GM23338 (cell line): ENCODE measurements around the gene RYR3. TPM values are rescaled to one million over a fixed set of nuclear protein-coding genes. Genes with fewer than 3 reads are reported as not detected.

Experiments used
- ATAC-seq: fragments of 200-7000 bp; cut with Tn5 transposase; 3 replicates; pipeline ENCODE4 v1.9.1; 2020
- DNase-seq: peaks from one replicate; pipeline ENCODE4 v3.0.0-alpha.2; 2015; ENCODE audit warnings: low spot score
- H2AFZ ChIP-seq: fragments of 200-600 bp; sonication (generic); 2 replicates; pipeline ENCODE4 v1.8.0; 2016; ENCODE audit warnings: antibody characterized with exemption, mild to moderate bottlenecking, moderate library complexity
- H3F3A ChIP-seq: fragments of 200-600 bp; sonication (generic); replicated peaks from 2 replicates; pipeline ENCODE4 v1.8.0; 2017; ENCODE audit warnings: antibody characterized with exemption, mixed run types, low read depth
- H3K27ac ChIP-seq: fragments of 200-600 bp; sonication (generic); 2 replicates; pipeline ENCODE4 v1.6.1; 2016; ENCODE audit warnings: low read depth
- H3K27me3 ChIP-seq: fragments of 200-600 bp; sonication (generic); 2 replicates; pipeline ENCODE4 v1.8.0; 2016; ENCODE audit warnings: mild to moderate bottlenecking, mixed run types, moderate library complexity; ENCODE audit not compliant: insufficient read depth
- H3K36me3 ChIP-seq: fragments of 200-600 bp; sonication (generic); 2 replicates; pipeline ENCODE4 v1.8.0; 2016; ENCODE audit warnings: mild to moderate bottlenecking; ENCODE audit not compliant: insufficient read depth
- H3K4me1 ChIP-seq: fragments of 200-600 bp; sonication (generic); 2 replicates; pipeline ENCODE4 v1.8.0; 2016; ENCODE audit warnings: mild to moderate bottlenecking, moderate library complexity; ENCODE audit not compliant: insufficient read depth
- H3K4me2 ChIP-seq: fragments of 200-600 bp; sonication (generic); 2 replicates; pipeline ENCODE4 v1.7.1; 2017; ENCODE audit warnings: mixed run types
- H3K4me3 ChIP-seq: fragments of 200-600 bp; sonication (generic); 2 replicates; pipeline ENCODE4 v1.6.1; 2016; ENCODE audit warnings: mixed run types
- H3K79me2 ChIP-seq: fragments of 200-600 bp; sonication (generic); replicated peaks from 2 replicates; pipeline ENCODE4 v1.8.0; 2017; ENCODE audit warnings: mild to moderate bottlenecking; ENCODE audit not compliant: insufficient read depth
- H3K9me2 ChIP-seq: fragments of 200-600 bp; sonication (generic); 2 replicates; pipeline ENCODE4 v1.8.0; 2017; ENCODE audit not compliant: insufficient read depth
- H4K20me1 ChIP-seq: fragments of 200-600 bp; sonication (generic); replicated peaks from 2 replicates; pipeline ENCODE4 v1.8.0; 2017; ENCODE audit warnings: mild to moderate bottlenecking; ENCODE audit not compliant: insufficient read depth
- H3K27ac Mint-ChIP-seq: 2 replicates; pipeline ENCODE4 v1.8.0; 2020; ENCODE audit warnings: inconsistent platforms, mild to moderate bottlenecking, moderate library complexity, mixed read lengths
- H3K27me3 Mint-ChIP-seq: 3 replicates; pipeline ENCODE4 v1.8.0; 2022; ENCODE audit warnings: low read depth, mild to moderate bottlenecking, moderate library complexity, mixed read lengths, inconsistent platforms; ENCODE audit not compliant: insufficient read depth, poor library complexity
- H3K36me3 Mint-ChIP-seq: 3 replicates; pipeline ENCODE4 v1.8.0; 2021; ENCODE audit warnings: low read depth, mild to moderate bottlenecking, inconsistent platforms, moderate library complexity, mixed read lengths
- H3K4me1 Mint-ChIP-seq: 3 replicates; pipeline ENCODE4 v1.8.0; 2020; ENCODE audit warnings: mild to moderate bottlenecking, inconsistent platforms, mixed read lengths
- H3K4me3 Mint-ChIP-seq: 3 replicates; pipeline ENCODE4 v1.8.0; 2021; ENCODE audit warnings: moderate library complexity, mild to moderate bottlenecking, inconsistent platforms, mixed read lengths
- H3K9me3 Mint-ChIP-seq: 3 replicates; pipeline ENCODE4 v1.8.0; 2020; ENCODE audit warnings: moderate library complexity, mild to moderate bottlenecking, inconsistent platforms, mixed read lengths
- CREB1 ChIP-seq: fragments of 250-450 bp; sonication (Bioruptor Pico); IDR thresholded peaks from 2 replicates; pipeline ENCODE4 v1.5.0; 2020; ENCODE audit warnings: low read depth, mild to moderate bottlenecking, moderate library complexity
- EZH2 ChIP-seq: fragments of 200-600 bp; sonication (generic); IDR thresholded peaks from one replicate; pipeline ENCODE4 v1.8.0; 2017; ENCODE audit warnings: antibody characterized with exemption, mild to moderate bottlenecking, low read depth; ENCODE audit not compliant: unreplicated experiment
- EZH2phosphoT487 ChIP-seq: fragments of 200-600 bp; sonication (generic); IDR thresholded peaks from one replicate; pipeline ENCODE4 v1.8.1; 2018; ENCODE audit warnings: antibody characterized with exemption; ENCODE audit not compliant: unreplicated experiment
- JUNB ChIP-seq: IDR thresholded peaks from one replicate; pipeline ENCODE4 v1.6.1; 2016; ENCODE audit warnings: antibody characterized with exemption; ENCODE audit not compliant: unreplicated experiment
- NANOG ChIP-seq: IDR thresholded peaks from 2 replicates; pipeline ENCODE4 v1.6.1; 2016; ENCODE audit warnings: antibody characterized with exemption, borderline replicate concordance
- POLR2AphosphoS5 ChIP-seq: IDR thresholded peaks from 2 replicates; pipeline ENCODE4 v1.6.1; 2016; ENCODE audit warnings: antibody characterized with exemption, low read depth
- STAT1 ChIP-seq: IDR thresholded peaks from one replicate; pipeline ENCODE4 v1.6.1; 2016; ENCODE audit warnings: antibody characterized with exemption; ENCODE audit not compliant: unreplicated experiment
- ZNF114 ChIP-seq: fragments of 250-450 bp; sonication (Bioruptor Pico); IDR thresholded peaks from 2 replicates; pipeline ENCODE4 v1.5.0; 2020; ENCODE audit warnings: mild to moderate bottlenecking, moderate library complexity
- ZNF462 ChIP-seq: fragments of 250-450 bp; sonication (Bioruptor Pico); IDR thresholded peaks from 2 replicates; pipeline ENCODE4 v1.5.0; 2020; ENCODE audit warnings: mild to moderate bottlenecking, moderate library complexity
- polyA plus RNA-seq: library from polyadenylated mRNA; unstranded; fragments of >200 nt; fragmentation: Nextera tagmentation; extraction: Ambion mirVana; gene quantifications from 2 replicates; pipeline ENCODE4 v1.2.1, GENCODE V29; 2016
- total RNA-seq: library from RNA; depleted of rRNA; stranded (reverse); fragments of >200 nt; shearing (Covaris generic); gene quantifications from 2 replicates; pipeline ENCODE4 v1.2.3, GENCODE V29; 2014
- TF ChIP-seq, protein P1 (sequence below): IDR thresholded peaks from one replicate; pipeline ENCODE4 v1.6.1; 2018; ENCODE audit warnings: antibody characterized with exemption; ENCODE audit not compliant: unreplicated experiment
- TF ChIP-seq, protein P2 (sequence below): IDR thresholded peaks from 2 replicates; pipeline ENCODE4 v1.6.1; 2016; ENCODE audit warnings: antibody characterized with exemption
- TF ChIP-seq, protein P3 (sequence below), 2 experiments: fragments of 200-600 bp in 1 of 2; sonication (generic) in 1 of 2; conservative IDR thresholded peaks; 2 replicates each; pipeline versions ENCODE4 v1.5.1 to v1.6.1; 2016 to 2017; ENCODE audit warnings: antibody characterized with exemption in 2 of 2, low read depth in 2 of 2, mild to moderate bottlenecking in 2 of 2, moderate library complexity in 1 of 2

Gene RYR3
- total and polyA plus RNA-seq, 2 experiments from 2014 or later = 1.1 to 1.2 TPM

DNA sequence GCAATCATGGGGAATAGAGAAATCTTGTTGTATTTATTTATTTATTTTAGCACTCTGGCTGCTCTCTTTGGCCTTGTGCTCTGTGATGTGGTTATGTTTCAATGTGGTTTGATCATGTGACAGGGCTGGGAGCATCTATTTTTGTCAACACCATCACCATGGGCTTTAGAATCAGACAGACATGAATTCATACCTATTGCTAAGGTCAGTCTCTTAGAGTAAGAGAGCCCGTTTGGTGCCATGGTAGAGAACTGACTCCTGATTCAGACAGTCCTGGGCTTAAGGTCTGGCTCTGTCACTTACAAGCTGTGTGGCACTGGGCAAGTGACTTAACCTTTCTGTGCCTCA is 157.0 kb downstream of the RYR3 start:
- Mint-ChIP-seq H3K27ac (no peak overlapping the region), H3K4me1 (no peaks in the 10 kb centered on the region), H3K9me3 (no peaks in the 10 kb centered on the region; the same call in 2 of the 3 replicates), H3K27me3 (peaks cover 2% of the 10 kb centered on the region), H3K36me3 (no peaks in the 10 kb centered on the region), H3K4me3 (no peak overlapping the region)
- H3K4me2 ChIP-seq = no peak overlapping the region
- H3K79me2 ChIP-seq = no peaks in the 10 kb centered on the region
- H3K4me1 ChIP-seq = peaks cover 13% of the 10 kb centered on the region
- H3K36me3 ChIP-seq = no peaks in the 10 kb centered on the region
- ATAC-seq (no peak), DNase-seq (no peak)
- no peaks in the 10 kb centered on the region for H3F3A ChIP-seq
- H3K27ac ChIP-seq = no peak overlapping the region
- no peaks in the 10 kb centered on the region for H4K20me1 ChIP-seq
- H2AFZ ChIP-seq = no peak overlapping the region
- H3K9me2 ChIP-seq = 0 out of 2 replicates have a peak, but pooled peaks cover 10% of the 10 kb centered on the region
- no peak overlapping the region for H3K4me3 ChIP-seq
- peaks cover 32% of the 10 kb centered on the region; the same call in 1 of the 2 replicates for H3K27me3 ChIP-seq
- TF ChIP-seq, protein P1, sequence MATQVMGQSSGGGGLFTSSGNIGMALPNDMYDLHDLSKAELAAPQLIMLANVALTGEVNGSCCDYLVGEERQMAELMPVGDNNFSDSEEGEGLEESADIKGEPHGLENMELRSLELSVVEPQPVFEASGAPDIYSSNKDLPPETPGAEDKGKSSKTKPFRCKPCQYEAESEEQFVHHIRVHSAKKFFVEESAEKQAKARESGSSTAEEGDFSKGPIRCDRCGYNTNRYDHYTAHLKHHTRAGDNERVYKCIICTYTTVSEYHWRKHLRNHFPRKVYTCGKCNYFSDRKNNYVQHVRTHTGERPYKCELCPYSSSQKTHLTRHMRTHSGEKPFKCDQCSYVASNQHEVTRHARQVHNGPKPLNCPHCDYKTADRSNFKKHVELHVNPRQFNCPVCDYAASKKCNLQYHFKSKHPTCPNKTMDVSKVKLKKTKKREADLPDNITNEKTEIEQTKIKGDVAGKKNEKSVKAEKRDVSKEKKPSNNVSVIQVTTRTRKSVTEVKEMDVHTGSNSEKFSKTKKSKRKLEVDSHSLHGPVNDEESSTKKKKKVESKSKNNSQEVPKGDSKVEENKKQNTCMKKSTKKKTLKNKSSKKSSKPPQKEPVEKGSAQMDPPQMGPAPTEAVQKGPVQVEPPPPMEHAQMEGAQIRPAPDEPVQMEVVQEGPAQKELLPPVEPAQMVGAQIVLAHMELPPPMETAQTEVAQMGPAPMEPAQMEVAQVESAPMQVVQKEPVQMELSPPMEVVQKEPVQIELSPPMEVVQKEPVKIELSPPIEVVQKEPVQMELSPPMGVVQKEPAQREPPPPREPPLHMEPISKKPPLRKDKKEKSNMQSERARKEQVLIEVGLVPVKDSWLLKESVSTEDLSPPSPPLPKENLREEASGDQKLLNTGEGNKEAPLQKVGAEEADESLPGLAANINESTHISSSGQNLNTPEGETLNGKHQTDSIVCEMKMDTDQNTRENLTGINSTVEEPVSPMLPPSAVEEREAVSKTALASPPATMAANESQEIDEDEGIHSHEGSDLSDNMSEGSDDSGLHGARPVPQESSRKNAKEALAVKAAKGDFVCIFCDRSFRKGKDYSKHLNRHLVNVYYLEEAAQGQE = no peak
- TF ChIP-seq, protein P2, sequence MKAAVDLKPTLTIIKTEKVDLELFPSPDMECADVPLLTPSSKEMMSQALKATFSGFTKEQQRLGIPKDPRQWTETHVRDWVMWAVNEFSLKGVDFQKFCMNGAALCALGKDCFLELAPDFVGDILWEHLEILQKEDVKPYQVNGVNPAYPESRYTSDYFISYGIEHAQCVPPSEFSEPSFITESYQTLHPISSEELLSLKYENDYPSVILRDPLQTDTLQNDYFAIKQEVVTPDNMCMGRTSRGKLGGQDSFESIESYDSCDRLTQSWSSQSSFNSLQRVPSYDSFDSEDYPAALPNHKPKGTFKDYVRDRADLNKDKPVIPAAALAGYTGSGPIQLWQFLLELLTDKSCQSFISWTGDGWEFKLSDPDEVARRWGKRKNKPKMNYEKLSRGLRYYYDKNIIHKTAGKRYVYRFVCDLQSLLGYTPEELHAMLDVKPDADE = no peak
- TF ChIP-seq JUNB (no peak), ZNF114 (CRISPR knock-in tag) (no peak), EZH2phosphoT487 (no peak), CREB1 (CRISPR knock-in tag) (no peak), EZH2 (no peak), ZNF462 (CRISPR knock-in tag) (no peak), NANOG (no peak), STAT1 (no peak), POLR2AphosphoS5 (no peak)
- TF ChIP-seq, protein P3, sequence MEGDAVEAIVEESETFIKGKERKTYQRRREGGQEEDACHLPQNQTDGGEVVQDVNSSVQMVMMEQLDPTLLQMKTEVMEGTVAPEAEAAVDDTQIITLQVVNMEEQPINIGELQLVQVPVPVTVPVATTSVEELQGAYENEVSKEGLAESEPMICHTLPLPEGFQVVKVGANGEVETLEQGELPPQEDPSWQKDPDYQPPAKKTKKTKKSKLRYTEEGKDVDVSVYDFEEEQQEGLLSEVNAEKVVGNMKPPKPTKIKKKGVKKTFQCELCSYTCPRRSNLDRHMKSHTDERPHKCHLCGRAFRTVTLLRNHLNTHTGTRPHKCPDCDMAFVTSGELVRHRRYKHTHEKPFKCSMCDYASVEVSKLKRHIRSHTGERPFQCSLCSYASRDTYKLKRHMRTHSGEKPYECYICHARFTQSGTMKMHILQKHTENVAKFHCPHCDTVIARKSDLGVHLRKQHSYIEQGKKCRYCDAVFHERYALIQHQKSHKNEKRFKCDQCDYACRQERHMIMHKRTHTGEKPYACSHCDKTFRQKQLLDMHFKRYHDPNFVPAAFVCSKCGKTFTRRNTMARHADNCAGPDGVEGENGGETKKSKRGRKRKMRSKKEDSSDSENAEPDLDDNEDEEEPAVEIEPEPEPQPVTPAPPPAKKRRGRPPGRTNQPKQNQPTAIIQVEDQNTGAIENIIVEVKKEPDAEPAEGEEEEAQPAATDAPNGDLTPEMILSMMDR (conservative IDR thresholded peaks at IDR 0.05; ENCODE audit: low read depth in 2 of 2) = no peak
